Stimulated activated CD4-positive, alpha-beta T cell treated with anti-CD3 and anti-CD28 coated beads, Interleukin-15, amount 100 ng/mL, for 1 hour (primary cell): ENCODE results near the gene CCK.
"Not testable (repeated sequence)": the region's sequence is repeated elsewhere in the genome, so short reads cannot be mapped to it uniquely, and the experiment has no call there.

ENCODE experiments used
- DNase-seq, 2 donors: peaks; one replicate each; pipeline ENCODE4 v3.0.0-alpha.2; 2020; ENCODE audit warnings: low read depth in 1 of 2, low spot score in 1 of 2

The CCK gene, protein sequence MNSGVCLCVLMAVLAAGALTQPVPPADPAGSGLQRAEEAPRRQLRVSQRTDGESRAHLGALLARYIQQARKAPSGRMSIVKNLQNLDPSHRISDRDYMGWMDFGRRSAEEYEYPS

DNA sequence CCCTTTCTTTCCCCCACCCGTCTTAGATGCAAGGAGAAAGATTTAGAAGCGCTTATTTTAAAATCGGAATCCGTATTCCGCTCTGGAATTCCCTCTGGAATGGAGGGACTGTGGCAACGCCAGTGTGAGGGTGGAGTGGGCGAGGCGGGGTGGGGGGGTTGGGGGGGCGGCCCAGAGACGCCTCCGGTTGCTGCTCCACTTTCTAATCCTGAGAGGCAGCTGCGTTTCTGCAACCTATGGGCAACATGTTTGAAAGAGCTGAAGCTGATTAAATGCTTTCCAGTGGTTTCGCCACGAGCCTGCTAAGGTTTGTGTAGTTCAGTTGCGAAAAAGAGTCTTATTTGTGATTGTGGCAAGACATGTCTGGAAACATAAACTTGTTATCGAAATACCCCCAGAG is at the start of gene CCK:
CCK (minus strand) TSS at position 101 of the 400 bp plus-strand sequence. CDS start 2,555 bp downstream, outside the sequence.
- DNase-seq = no peak

GRCh38 chr3:42314411-42314810 is 48.4 kb upstream of the CCK start:
- DNase-seq = no peak

DNA sequence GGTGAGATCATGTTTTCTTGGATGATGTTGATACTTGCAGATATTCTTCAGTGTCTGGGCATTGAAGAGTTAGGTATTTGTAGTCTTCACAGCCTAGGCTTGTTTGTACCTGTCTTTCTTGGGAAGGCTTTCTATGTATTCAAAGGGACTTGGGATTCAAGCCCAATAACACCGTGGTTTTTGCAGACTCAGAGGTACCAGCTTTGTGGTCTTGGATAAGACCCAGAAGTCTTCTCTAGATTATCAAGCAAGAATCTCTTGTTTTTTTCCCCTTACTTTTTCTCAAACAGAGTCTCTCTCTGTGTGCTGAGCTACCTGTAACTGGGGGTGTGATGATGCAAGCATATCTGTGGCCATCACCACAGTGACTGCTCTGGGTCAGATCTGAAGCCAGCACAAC is 42.7 kb upstream of the CCK start:
- no peak for DNase-seq

DNA sequence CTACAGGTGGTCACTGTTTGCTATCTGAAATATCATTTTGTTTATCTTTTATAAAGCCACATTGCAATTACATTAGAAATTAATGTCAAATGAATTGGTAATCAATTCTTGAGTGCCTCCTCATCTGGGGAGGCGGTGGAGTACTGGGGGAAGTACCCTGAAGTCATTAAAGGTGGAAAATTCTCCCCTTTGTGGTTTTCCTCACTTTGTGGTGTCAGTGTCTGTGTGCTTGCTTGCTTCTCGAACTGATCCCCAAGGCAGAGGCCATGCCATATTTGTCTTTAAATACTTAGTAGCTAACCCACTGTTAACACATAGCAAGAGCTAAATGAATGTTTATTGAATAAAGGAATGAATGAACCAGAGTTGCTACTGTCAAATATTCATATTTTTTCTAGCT is 40.5 kb upstream of the CCK start:
- DNase-seq = no peak

DNA sequence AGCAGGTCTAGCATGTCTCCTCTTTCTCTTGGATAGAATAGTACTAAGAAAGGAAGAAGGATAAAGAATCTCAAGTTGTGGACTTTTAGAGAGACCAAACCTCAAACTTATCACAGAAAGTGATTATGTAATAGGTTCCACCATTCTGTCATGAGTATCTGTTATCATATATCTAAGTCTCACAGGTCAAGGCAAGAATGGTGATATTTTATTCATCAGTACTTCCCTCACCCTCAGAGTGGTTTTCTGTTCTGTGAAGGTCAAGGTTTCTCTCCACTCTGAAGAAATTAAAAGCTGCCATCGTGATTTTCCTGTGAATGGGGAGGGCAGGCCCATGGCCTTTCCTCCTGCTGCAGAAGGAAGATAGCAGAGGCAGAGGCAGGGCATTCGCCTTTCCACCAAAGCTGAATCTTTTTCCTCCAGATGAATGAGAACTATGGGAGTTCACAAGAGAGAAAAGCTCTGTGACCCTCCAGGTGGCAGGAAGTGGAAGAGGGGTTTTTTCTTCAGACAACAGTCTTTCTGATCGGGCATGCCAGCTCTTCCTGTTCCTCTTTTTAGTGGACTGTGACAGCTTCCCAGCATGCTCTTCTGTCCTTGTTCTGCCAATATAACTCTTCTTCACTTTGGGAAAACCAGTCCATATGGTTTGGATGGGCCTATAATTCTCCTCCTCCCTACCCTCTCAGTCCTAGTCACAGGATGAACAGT is 37.1 kb upstream of the CCK start:
- DNase-seq = no peak

- DNase-seq = no peak
Observed at GRCh38 chr3:42301446-42302175, 35.6 kb upstream of the CCK start.

DNA sequence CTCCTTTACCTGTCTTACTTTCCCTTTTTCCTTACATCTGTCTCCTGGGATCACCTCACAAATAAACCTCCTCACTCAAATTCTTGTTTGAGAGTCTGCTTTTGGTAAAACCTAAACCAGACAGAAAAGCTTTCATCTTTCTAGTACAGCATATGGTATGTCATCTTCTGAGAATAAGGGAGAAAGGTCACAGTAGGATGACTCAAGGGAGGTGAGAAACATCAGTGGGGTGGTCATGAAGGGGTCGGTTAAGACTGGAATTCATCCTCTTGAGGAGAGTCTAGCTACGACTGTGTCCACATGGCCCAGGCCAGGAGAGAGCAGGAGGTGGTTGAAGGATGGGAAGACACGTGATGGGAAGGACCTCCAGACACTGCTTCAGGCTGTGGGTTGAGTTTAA is 34.8 kb upstream of the CCK start:
- no peak for DNase-seq

DNA sequence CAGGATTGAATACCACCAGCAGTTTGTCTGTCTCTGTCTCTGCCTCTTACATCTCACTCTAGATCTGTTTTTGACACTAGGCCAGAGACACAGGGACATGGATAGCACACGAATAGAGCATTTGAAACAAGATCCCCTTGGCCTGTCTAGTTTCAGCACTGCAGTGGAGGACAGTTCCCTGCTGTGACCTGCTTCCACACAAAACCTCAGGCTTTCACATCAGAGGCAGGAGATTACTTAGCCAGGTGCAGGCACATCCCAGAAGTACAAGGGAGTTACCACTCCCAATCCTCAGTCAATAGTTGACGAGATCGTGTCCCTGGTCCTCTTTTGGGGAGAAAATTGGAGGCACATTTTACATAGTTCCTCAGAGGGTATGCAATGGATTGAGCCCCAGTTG is 34.0 kb upstream of the CCK start:
- no peak for DNase-seq

- no peak for DNase-seq
Observed at GRCh38 chr3:42298259-42298658, 32.3 kb upstream of the CCK start.

DNA sequence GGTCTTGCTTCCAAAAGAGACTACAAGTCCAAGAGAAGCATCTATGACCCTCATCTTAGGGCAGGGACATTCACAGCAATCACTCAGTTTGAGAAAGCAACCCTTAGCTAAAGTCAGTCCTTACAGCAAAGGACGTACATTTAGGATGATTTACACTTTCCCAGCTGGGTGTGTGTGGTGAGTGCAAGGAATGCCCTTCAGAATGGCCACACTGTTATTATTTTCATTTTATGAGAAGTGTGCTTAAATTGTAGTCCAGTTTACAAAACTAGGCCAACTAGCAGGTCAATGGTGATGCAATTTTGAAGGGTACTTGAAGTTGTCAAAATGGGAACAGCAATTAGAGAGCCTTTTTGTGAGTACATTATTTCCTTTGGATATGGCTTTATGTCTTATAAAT is 26.0 kb upstream of the CCK start:
- no peak for DNase-seq

DNA sequence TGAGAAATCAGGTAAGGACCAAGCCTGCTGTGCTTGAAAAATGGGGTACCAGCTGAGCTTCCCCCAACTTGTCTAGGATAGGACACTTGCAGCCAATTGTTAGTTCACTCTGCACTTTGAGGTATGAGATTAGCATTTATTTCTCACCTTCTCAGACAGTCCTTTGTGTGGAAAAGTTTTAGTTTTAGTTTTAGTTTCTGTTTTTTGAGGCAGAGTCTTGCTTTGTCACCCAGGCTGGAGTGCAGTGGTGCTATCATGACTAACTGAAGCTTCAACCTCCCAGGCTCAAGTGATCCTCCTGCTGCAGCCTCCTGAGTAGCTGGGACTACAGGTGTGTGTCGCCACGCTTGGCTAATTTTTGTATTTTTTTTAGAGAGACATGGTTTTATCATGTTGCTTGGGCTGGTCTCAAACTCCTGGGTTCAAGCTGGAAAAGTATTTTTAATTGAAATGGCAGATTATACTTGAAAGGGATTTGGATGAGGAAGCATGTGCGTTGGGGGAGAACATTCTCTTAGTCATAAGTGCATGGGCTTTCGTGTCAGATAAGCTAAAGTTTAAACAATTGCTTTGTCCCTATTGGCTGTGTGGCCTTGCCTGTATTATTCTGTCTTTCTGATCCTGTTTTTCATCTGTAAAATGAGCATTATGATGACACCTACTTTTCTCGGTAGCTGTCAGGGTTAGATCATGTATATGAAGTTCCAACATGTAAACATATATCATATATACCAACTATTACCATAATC is 25.2 kb upstream of the CCK start:
- DNase-seq = no peak

GRCh38 chr3:42289026-42289425 is 23.0 kb upstream of the CCK start:
- no peak for DNase-seq

- no peak for DNase-seq
Observed at GRCh38 chr3:42288385-42288784, 22.4 kb upstream of the CCK start.

DNA sequence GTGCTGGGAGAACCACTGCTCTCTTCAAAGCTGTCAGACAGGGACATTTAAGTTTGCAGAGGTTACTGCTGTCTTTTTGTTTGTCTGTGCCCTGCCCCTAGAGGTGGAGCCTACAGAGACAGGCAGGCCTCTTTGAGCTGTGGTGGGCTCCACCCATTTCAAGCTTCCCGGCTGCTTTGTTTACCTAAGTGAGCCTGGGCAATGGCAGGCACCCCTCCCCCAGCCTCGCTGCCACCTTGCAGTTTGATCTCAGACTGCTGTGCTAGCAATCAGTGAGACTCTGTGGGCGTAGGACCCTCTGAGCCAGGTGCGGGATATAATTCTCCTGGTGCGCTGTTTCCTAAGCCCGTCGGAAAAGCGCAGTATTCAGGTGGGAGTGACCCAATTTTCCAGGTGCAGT is 21.4 kb upstream of the CCK start:
- not testable (repeated sequence) for DNase-seq

GRCh38 chr3:42277676-42278075 is 11.7 kb upstream of the CCK start:
- no peak for DNase-seq

DNA sequence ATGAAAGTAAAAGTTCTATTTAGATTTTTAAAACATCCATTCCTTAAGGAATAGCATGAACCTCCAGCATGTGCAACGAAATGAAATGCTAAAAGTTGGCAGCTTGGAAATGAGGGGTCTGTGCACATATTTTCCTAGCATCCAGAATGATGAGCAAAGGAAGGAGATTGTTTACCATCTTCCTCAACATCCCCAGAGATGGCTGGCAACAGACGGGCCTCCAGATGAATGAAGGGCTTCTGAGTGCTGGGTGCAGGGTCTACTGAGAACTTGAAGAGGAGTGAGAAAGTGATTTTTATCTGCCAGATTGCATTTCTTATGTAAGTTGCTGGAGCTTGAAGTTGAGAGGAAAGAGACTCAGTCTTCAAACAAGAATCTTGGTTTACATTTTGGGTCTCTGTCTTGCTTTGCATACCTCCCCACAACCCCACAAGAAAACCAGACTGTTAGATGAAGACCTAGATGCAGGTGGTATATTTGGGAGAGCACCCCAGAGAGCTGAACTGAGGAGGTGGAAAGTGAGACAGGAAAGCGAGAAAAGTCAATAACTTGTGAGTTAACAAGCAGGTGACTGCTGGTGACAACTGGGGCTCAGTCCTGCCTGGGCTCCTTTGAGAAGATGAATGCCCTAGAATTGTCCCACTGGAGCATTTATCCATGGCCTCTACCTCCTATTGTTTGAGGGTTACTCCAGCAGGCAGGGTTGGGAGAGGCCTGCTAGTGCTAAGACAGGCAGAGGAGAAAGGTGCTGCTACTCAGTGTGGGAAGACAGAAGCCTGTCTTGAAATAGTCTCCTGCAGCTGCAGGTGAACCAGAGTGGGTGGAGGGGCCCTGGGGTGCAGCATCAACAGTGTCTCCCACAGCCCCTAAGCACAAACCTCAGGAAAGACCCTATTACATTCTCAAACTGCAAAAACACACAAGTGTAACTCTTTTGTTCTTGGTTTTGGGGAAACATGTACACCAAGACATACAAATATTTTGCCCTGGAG is 10.5 kb upstream of the CCK start:
- DNase-seq = no peak

- DNase-seq = no peak
Observed at GRCh38 chr3:42275217-42275616, 9.2 kb upstream of the CCK start.

DNA sequence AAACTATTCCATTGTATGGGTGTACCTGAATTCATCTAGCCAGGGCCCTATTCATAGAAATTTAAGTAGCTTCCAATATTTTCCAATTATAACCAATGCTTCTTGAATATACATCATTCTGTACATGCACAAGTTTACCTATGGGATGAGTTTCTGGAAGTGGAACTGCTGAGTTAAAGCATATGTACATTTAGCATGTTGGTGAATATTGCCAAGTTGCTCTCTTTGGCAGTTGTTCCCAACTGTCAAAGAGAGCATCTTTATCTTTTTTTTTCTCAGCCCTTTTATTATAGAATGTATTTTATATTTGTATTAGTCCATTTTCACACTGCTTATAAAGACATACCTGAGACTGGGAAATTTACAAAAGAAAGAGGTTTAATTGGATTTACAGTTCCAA is 8.3 kb upstream of the CCK start:
- DNase-seq = no peak

- no peak for DNase-seq
Observed at GRCh38 chr3:42273361-42273760, 7.4 kb upstream of the CCK start.

- no peak for DNase-seq
Observed at GRCh38 chr3:42271786-42272185, 5.8 kb upstream of the CCK start.

DNA sequence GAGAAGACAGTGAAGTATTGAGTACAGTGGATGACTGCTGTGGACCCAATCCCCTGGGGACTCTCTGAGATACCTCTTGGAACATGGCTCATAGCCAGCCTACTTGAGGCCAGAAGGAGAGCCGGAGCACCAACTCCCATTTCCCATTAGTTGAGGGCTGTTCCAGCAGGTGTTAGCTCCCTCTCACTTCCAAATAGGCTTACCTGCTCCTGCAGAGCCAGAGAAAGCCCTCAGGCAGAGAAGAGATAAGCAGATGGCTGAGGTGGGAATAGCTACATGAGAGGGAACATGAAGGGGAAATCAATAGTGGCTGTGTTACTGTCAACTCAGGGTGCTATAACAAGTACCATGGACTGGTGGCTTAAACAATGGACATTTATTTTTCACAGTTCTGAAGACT is 4.6 kb upstream of the CCK start:
- no peak for DNase-seq
